HG03039 (cell line): ENCODE data around the gene PCSK5.
"Not testable (repeated sequence)": the region's sequence is repeated elsewhere in the genome, so short reads cannot be mapped to it uniquely, and the experiment has no call there.

Experiments used
- ATAC-seq: cut with Tn5 transposase; IDR thresholded peaks from one replicate; pipeline ENCODE4 v1.9.1; 2021; ENCODE audit warnings: mild to moderate bottlenecking, moderate library complexity; ENCODE audit not compliant: unreplicated experiment

Gene PCSK5

GRCh38 chr9:75889577-75889976 lies 896 bp upstream of the PCSK5 start:
- no peak for ATAC-seq

GRCh38 chr9:75889977-75890471 lies 449 bp upstream of the PCSK5 start:
- ATAC-seq: no peak

GRCh38 chr9:75891277-75891741 lies 836 bp downstream of the PCSK5 start:
- ATAC-seq: no peak

GRCh38 chr9:75891771-75892215 lies 1.3 kb downstream of the PCSK5 start:
- ATAC-seq: no peak

GRCh38 chr9:75892216-75892911 lies 1.9 kb downstream of the PCSK5 start:
- no peak for ATAC-seq

GRCh38 chr9:75893106-75893505 lies 2.6 kb downstream of the PCSK5 start:
- no peak for ATAC-seq

GRCh38 chr9:75894566-75894965 lies 4.1 kb downstream of the PCSK5 start:
- no peak for ATAC-seq

GRCh38 chr9:75895112-75895511 lies 4.6 kb downstream of the PCSK5 start:
- ATAC-seq: no peak

GRCh38 chr9:75896193-75896592 lies 5.7 kb downstream of the PCSK5 start:
- no peak for ATAC-seq

- not testable (repeated sequence) for ATAC-seq
These were observed 10.5 kb downstream of the PCSK5 start for GRCh38 chr9:75900893-75901524.

GRCh38 chr9:75903785-75904360 lies 13.4 kb downstream of the PCSK5 start:
- ATAC-seq: no peak

GRCh38 chr9:75904364-75904763 lies 13.9 kb downstream of the PCSK5 start:
- ATAC-seq: no peak

- ATAC-seq: no peak
These were observed 16.1 kb downstream of the PCSK5 start for GRCh38 chr9:75906531-75906930.

GRCh38 chr9:75907329-75907728 lies 16.9 kb downstream of the PCSK5 start:
- no peak for ATAC-seq

GRCh38 chr9:75907923-75908322 lies 17.4 kb downstream of the PCSK5 start:
- no peak for ATAC-seq

GRCh38 chr9:75909776-75910175 lies 19.3 kb downstream of the PCSK5 start:
- ATAC-seq: no peak

- no peak for ATAC-seq
These were observed 20.3 kb downstream of the PCSK5 start for GRCh38 chr9:75910731-75911130.

GRCh38 chr9:75911390-75911789 lies 20.9 kb downstream of the PCSK5 start:
- no peak for ATAC-seq

- ATAC-seq: no peak
These were observed 22.5 kb downstream of the PCSK5 start for GRCh38 chr9:75912951-75913350.

GRCh38 chr9:75914002-75914401 lies 23.5 kb downstream of the PCSK5 start:
- no peak for ATAC-seq

GRCh38 chr9:75914883-75915452 lies 24.5 kb downstream of the PCSK5 start:
- no peak for ATAC-seq

GRCh38 chr9:75918154-75918553 lies 27.7 kb downstream of the PCSK5 start:
- ATAC-seq: no peak
